ENCODE results near the gene LCLAT1.

DNA sequence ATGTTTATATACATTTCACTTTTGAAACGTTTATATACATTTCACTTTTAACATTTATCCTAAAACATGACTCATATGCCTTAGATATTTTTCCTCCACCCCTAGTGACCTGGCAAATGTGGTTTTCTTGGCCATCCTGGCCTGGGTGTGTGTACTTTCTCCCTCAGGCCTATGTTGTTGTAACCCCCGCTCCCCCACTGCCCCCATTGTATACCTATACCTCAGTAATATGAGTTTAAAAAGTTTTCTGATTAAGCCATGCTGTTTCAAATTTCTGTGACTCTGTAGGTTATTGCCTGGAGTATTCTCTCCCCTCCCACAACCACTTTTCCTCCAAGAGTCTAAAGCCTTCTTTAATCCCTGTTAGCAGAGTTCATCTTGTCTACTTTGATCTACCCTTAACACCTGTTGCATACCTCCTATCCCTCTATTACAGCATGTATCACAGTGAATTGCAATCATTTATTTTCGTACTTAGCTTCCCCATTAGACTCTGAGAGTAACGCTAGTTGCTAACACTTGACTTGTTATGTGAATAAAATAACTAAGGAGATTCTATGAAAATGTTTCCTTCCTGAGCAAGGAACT lies 67.9 kb downstream of the LCLAT1 start:
- no peak for TF ChIP-seq EZH2phosphoT487 (IDR thresholded peaks at IDR 0.05; ENCODE audit: borderline replicate concordance)
- TF ChIP-seq, protein P1, sequence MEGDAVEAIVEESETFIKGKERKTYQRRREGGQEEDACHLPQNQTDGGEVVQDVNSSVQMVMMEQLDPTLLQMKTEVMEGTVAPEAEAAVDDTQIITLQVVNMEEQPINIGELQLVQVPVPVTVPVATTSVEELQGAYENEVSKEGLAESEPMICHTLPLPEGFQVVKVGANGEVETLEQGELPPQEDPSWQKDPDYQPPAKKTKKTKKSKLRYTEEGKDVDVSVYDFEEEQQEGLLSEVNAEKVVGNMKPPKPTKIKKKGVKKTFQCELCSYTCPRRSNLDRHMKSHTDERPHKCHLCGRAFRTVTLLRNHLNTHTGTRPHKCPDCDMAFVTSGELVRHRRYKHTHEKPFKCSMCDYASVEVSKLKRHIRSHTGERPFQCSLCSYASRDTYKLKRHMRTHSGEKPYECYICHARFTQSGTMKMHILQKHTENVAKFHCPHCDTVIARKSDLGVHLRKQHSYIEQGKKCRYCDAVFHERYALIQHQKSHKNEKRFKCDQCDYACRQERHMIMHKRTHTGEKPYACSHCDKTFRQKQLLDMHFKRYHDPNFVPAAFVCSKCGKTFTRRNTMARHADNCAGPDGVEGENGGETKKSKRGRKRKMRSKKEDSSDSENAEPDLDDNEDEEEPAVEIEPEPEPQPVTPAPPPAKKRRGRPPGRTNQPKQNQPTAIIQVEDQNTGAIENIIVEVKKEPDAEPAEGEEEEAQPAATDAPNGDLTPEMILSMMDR (conservative IDR thresholded peaks at IDR 0.05; ENCODE audit: low read length) = no peak

All from Loucy (cell line).